Neural crest cell (in vitro differentiated cells): ENCODE data around the gene KIF19. TPM values are rescaled to one million over a fixed set of nuclear protein-coding genes. Genes with fewer than 3 reads are reported as not detected.

ENCODE experiments used
- DNase-seq: peaks from one replicate; pipeline ENCODE4 v3.0.0; 2021; ENCODE audit warnings: low read depth, mixed read lengths, low spot score
- H3K27ac Mint-ChIP-seq: one replicate; pipeline ENCODE4 v1.8.0; 2021; ENCODE audit warnings: mild to moderate bottlenecking, mixed read lengths; ENCODE audit not compliant: unreplicated experiment
- H3K27me3 Mint-ChIP-seq: 2 replicates; pipeline ENCODE4 v1.8.0; 2021; ENCODE audit warnings: low read depth, mild to moderate bottlenecking, mixed read lengths
- H3K36me3 Mint-ChIP-seq: 2 replicates; pipeline ENCODE4 v1.8.0; 2021; ENCODE audit warnings: low read depth, mild to moderate bottlenecking, mixed read lengths
- H3K4me1 Mint-ChIP-seq: 2 replicates; pipeline ENCODE4 v1.8.0; 2021; ENCODE audit warnings: mixed read lengths
- H3K4me3 Mint-ChIP-seq: one replicate; pipeline ENCODE4 v1.8.0; 2021; ENCODE audit warnings: mild to moderate bottlenecking, mixed read lengths
- H3K9me3 Mint-ChIP-seq: 2 replicates; pipeline ENCODE4 v1.8.0; 2021; ENCODE audit warnings: mixed read lengths
- CTCF ChIP-seq: fragments of 200-600 bp; sonication (generic); conservative IDR thresholded peaks from 2 replicates; pipeline ENCODE4 v1.5.0; 2021; ENCODE audit warnings: antibody characterized with exemption, mild to moderate bottlenecking
- total RNA-seq: library from RNA; stranded (reverse); gene quantifications from 2 replicates; pipeline ENCODE4 v1.2.1, GENCODE V29; 2021

The KIF19 gene
- total RNA-seq, 1 donor from 2014 or later = 0.63 TPM

DNA sequence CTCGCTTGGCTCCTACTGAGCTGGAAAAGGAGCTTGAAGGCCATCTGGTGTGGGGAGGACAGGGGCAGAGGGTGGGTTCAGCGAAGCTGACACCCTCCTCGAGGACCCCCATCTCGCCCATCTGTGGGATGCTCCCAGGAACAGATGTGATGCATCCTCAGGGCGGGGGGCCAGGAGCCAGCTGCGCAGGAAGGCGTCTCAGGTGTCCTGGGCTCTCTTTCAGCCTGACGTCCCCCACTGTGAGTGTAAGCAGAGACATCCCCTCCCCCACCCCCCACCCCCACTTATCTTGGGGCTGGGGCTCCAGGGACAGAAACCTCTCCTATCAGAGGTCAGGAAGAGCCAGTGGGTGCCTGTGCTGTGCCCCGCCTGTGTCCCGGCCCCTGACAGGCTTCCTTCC, 16.2 kb downstream of the KIF19 start:
- Mint-ChIP-seq H3K27ac (no peak overlapping the region), H3K9me3 (no peaks in the 10 kb centered on the region), H3K4me1 (peaks cover 5% of the 10 kb centered on the region), H3K4me3 (no peak overlapping the region), H3K27me3 (peaks cover 5% of the 10 kb centered on the region), H3K36me3 (no peaks in the 10 kb centered on the region)
- DNase-seq = no peak
- TF ChIP-seq CTCF = no peak

- no peaks in the 10 kb centered on the region for H3K9me3 Mint-ChIP-seq
- no peak overlapping the region for H3K4me3 Mint-ChIP-seq
- no peak for DNase-seq
- H3K36me3 Mint-ChIP-seq = no peaks in the 10 kb centered on the region
- H3K4me1 Mint-ChIP-seq = peaks cover 5% of the 10 kb centered on the region
- no peak for TF ChIP-seq CTCF
- H3K27ac Mint-ChIP-seq = no peak overlapping the region
- H3K27me3 Mint-ChIP-seq = peaks cover 14% of the 10 kb centered on the region
Observed at GRCh38 chr17:74343121-74343520, 17.1 kb downstream of the KIF19 start.

DNA sequence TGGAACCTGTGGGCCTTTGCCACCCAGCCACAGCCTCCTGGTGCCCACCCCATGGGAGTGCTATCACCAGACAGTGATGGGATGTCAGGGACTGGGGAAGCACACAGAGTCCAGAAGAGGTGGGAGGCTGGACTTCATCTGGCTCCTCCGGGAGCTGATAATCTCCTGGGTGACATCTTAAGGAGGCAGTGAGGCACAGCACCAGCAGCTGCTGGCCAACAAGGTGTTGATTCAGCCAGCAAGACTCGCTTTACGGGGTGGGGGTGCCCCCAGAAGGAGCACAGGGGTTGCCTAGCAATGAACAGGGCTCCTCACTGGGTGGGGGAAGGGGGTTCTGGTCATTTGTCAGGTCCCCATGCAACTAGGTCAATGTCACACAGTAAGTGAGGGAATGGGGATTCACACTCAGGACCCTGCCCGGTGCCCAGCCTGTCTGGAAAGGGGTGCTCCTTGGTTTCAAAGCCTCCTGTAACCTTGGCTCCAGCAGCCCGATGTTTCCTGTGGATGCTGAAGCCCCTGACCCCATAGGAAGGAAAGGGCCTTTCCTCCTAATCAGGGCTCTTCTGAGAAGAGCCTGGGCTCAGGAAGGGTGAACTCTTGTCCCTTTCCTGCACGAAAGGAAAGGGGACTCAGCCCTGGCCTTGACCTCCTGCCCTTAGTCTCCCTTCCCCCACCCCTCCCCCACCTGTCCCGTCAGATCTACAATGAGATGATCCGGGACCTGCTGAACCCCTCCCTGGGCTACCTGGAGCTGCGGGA, 17.7 kb downstream of the KIF19 start:
- H3K9me3 Mint-ChIP-seq = no peaks in the 10 kb centered on the region
- TF ChIP-seq CTCF = no peak
- peaks cover 19% of the 10 kb centered on the region for H3K27me3 Mint-ChIP-seq
- no peak overlapping the region for H3K4me3 Mint-ChIP-seq
- peaks cover 5% of the 10 kb centered on the region for H3K4me1 Mint-ChIP-seq
- H3K36me3 Mint-ChIP-seq = no peaks in the 10 kb centered on the region
- H3K27ac Mint-ChIP-seq = no peak overlapping the region
- DNase-seq = no peak

DNA sequence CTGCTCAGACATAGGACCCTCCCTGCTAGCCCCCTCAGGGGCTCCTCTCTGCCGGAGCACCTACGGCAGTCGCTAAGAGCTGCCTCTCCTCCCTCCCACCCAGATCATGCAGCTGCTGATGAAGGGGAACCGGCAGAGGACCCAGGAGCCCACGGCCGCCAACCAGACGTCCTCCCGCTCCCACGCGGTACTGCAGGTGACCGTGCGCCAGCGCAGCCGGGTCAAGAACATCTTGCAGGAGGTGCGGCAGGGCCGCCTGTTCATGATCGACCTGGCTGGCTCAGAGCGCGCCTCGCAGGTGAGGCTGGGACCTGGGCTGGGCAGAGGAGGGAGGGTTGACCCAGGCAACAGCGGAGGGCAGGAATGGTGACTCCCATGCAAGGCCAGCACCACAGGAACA, 18.6 kb downstream of the KIF19 start:
- H3K36me3 Mint-ChIP-seq = no peaks in the 10 kb centered on the region
- peaks cover 5% of the 10 kb centered on the region for H3K4me1 Mint-ChIP-seq
- TF ChIP-seq CTCF = no peak
- H3K4me3 Mint-ChIP-seq = no peak overlapping the region
- peaks cover 29% of the 10 kb centered on the region for H3K27me3 Mint-ChIP-seq
- H3K9me3 Mint-ChIP-seq = no peaks in the 10 kb centered on the region
- no peak for DNase-seq
- no peak overlapping the region for H3K27ac Mint-ChIP-seq

GRCh38 chr17:74345433-74346241, 19.6 kb downstream of the KIF19 start:
- H3K4me3 Mint-ChIP-seq = no peak overlapping the region
- H3K27me3 Mint-ChIP-seq = peaks cover 37% of the 10 kb centered on the region
- no peak overlapping the region for H3K27ac Mint-ChIP-seq
- no peaks in the 10 kb centered on the region for H3K9me3 Mint-ChIP-seq
- TF ChIP-seq CTCF = no peak
- no peak for DNase-seq
- H3K4me1 Mint-ChIP-seq = no peaks in the 10 kb centered on the region
- no peaks in the 10 kb centered on the region for H3K36me3 Mint-ChIP-seq
